Fibroblast of mammary gland (primary cell): ENCODE data around the gene BASP1.
"Not testable (repeated sequence)": the region's sequence is repeated elsewhere in the genome, so short reads cannot be mapped to it uniquely, and the experiment has no call there.

ENCODE experiments used
- DNase-seq: peaks from one replicate; pipeline ENCODE4 v3.0.0-alpha.2; 2010; ENCODE audit warnings: low read depth
- H3K4me3 ChIP-seq: 2 replicates; pipeline ENCODE4 v1.5.1; 2011; ENCODE audit warnings: low read depth, mild to moderate bottlenecking, low read length, moderate library complexity; ENCODE audit not compliant: control insufficient read depth
- CTCF ChIP-seq: conservative IDR thresholded peaks from 2 replicates; pipeline ENCODE4 v1.5.1; 2011; ENCODE audit warnings: low read depth, low read length, inconsistent platforms; ENCODE audit not compliant: control insufficient read depth, insufficient read depth

The BASP1 gene

GRCh38 chr5:17256171-17256570, 38.7 kb downstream of the BASP1 start:
- H3K4me3 ChIP-seq = no peak overlapping the region
- peak; percentile 37 for DNase-seq
- no peak for TF ChIP-seq CTCF

GRCh38 chr5:17256839-17257238, 39.4 kb downstream of the BASP1 start:
- no peak for TF ChIP-seq CTCF
- H3K4me3 ChIP-seq = no peak overlapping the region
- no peak for DNase-seq

- no peak overlapping the region for H3K4me3 ChIP-seq
- DNase-seq = no peak
- no peak for TF ChIP-seq CTCF
Measured at GRCh38 chr5:17257705-17258273, 40.4 kb downstream of the BASP1 start.

- peak; percentile 73 for DNase-seq
- TF ChIP-seq CTCF = no peak
- H3K4me3 ChIP-seq = no peak overlapping the region
Measured at GRCh38 chr5:17258431-17258830, 41.0 kb downstream of the BASP1 start.

GRCh38 chr5:17259012-17259411, 41.6 kb downstream of the BASP1 start:
- not testable (repeated sequence) for H3K4me3 ChIP-seq, DNase-seq

GRCh38 chr5:17259630-17260257, 42.3 kb downstream of the BASP1 start:
- H3K4me3 ChIP-seq = no peak overlapping the region
- TF ChIP-seq CTCF = no peak
- no peak for DNase-seq

GRCh38 chr5:17260549-17260948, 43.1 kb downstream of the BASP1 start:
- no peak for TF ChIP-seq CTCF
- no peak for DNase-seq
- H3K4me3 ChIP-seq = no peak overlapping the region
